Stimulated activated naive CD4-positive, alpha-beta T cell (primary cell): ENCODE measurements around the gene POFUT1.
A peak's percentile ranks its signal among the peaks of the same experiment; 100 is the strongest.
"Not testable (repeated sequence)": the region's sequence is repeated elsewhere in the genome, so short reads cannot be mapped to it uniquely, and the experiment has no call there.

Experiments
- DNase-seq, 6 experiments: peaks; one replicate each; lab custom pipeline; 2025; lab: John Stamatoyannopoulos, UW

Gene POFUT1

DNA sequence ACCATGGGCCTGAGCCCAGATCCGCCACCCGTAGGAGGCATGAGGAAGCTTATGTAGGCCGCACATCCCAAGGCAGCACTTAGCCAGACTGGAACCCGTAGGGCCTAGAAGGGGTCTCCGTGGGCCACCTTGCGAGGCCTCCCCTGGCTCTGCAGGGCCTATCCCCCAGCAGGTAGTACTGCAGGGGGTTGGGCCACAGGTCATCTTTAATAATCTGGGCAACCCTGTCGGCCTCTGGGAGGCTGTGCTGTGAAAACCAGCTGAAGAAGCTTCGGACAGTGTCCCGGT is 18.6 kb upstream of the POFUT1 start:
- DNase-seq = no peak

DNA sequence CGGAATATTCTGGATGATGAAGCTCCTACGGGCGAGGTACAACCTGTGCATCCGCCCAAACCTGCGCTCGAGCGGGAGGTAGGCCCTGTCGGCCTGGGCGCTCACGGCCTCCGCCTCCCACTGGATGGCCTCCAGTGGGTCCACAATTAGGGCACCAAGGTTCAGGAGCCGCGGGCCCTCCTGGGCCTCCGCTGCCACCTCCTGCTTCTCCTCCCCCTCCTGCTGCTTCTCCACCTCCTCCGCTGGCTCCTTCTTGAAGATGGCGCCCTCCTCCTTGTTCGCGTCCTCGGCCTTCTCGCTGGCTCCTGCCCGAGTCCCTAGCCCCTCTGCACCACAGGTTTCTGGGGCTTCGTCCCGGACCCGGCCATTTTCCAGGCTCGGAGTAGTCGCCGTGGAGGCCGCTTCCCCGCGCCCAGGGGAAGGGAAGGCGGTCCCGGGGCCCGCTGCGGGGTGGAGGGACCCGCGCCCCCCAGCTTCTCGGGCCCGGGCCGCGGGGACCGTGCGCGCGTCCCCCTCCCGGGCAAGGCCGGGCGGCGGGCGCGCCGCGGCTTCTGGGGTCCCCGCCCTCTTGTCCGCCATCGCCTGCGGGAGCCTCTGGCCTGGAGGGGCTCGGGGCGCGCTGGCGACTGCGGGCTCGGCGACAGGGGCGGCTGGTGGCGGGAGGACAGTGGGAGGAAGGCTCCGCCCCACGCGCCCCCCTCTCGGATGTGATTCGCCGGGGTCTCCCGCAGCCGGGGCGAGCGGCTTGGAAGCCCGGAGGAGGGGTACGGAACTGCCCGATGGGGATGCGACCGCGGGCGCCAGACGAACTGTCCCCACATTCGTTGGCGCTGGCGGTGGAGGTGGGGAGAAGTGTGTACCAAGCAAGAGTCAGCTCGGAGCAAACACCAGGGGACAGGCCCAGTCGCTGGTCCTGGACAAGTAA is 17.7 kb upstream of the POFUT1 start:
- DNase-seq = peak; percentile 5 to 52 (median 38)

DNA sequence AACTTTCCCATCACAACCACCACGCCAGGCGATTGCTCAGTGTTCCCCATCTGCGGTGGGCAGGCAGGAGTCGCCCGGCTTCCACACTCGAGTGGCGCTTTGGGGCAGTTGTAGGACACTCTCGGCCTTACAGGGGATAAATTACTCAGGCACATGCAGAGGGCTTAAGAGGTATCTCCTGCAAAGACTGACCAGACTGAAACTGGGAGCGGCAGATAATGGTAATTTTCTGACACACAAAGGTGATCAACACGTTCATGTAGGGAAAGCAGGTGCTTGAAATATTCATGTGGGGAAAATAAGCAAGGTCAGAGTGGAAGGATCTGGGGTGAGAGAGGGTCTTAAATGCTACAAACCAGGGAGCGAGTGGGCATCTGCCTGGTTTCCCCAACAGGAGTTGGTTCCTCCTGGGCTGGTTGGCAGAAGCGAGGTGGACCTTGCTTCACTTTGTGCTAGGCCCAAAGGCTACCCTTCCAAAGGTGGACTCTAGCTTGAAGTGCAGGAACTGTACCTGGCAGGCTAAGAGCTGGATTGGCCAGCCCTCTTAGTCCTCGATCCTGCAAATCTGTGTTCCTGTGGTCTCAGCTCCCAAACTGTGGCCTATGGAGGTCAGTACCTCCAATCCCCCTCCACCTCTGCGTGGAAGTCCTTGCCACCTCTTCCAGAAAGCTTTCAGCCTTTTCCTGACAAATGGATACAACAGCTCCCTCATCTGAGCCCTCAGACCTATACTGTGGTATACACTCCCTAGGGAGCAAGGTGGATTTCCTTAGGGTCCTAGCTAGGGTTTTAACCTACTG is 16.9 kb upstream of the POFUT1 start:
- DNase-seq = no peak

DNA sequence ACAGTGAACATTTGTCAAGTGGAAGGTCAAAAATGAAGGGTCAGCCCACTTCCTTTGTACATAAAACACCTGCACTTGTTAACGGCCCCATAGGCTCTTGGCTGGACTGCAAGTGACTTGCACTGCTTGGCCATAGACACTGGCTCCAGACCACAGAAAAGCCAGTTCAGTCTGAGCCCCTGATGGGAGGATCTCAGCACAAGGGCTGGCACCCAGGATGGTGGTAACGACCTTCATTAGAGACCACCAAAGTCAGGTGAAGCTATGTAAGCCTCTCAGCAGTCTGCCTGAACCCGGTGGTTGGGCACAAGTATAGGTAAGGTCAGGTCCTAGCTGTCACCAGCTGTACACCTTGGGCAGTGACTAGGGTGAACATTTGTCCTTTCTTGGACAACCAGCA is 16.3 kb upstream of the POFUT1 start:
- no peak for DNase-seq

DNA sequence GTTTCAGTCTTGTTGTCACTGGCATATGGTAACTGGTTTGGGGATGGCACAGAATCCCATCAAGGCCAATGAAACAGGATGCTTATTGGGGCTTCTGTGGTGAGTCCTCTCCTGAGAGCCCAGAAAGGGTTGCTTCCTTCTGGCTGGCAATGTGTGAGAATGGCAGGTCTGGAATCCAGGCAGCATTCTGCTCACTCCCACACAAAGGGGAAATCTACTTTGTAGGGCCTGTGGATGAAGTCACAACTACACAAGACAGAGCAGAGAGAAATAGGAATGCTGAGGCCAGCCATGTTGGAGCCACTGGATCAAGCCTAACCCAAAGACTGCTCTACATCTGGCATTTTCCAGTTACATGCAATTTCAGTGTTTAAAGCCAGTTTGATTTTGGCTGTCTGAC is 15.8 kb upstream of the POFUT1 start:
- DNase-seq = no peak

DNA sequence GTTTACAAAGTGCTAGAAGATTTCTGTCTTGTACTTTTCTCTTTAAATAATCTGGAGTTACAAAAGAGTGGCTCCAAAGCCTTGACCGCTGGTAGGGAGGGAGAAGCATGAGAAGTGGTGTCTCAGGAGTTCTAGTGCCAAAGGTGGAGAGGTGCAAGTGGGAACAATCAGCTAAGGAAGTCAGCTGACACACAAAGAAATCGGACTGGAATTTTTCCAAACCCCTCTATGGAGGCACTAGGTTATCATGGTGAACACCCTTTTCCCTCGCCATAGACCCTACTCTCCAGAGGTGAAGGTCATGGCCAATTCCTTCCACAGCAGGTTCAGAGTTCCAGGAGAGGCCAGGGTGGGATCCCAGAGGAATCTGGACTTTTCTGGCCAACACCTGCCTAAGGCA is 15.0 kb upstream of the POFUT1 start:
- no peak for DNase-seq

DNA sequence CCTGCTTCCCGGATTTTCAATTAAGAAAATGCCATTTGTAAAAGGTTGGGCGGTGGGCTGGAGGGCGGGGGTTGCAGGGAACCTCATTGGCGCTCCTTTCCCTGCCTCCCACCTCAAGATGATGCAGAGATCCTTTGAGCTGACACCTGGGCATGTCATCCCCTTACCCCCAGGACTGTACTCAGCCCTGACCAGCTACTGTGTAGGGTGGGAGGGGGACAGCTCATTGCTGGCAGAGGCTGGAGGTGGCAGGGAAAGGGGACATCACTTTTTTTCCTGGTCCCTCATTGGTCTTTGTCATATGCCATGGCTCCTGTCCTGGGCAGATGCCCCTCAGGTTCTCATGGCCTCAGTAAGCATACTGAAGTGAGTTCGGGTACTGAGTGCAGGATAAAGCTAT is 14.3 kb upstream of the POFUT1 start:
- DNase-seq = not testable (repeated sequence)

DNA sequence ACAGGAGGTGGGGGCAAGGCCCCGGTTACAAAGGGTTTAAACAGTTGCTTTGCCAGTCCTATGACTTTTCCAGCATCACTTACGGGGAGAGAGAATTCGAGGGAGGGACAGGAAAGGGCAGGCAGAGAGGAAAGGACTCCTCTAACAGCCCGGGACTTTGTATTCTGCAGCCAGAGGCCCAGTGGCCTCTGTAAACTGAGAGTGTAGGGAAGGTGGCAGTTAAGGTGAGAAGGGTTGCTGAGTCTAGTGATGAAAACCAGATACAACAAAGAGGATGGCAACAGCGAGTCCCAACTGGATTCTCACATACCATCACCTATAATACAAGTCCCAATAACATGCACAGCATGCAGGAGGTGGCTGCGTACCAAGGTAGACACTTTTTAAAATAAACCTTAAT is 13.7 kb upstream of the POFUT1 start:
- DNase-seq = no peak

DNA sequence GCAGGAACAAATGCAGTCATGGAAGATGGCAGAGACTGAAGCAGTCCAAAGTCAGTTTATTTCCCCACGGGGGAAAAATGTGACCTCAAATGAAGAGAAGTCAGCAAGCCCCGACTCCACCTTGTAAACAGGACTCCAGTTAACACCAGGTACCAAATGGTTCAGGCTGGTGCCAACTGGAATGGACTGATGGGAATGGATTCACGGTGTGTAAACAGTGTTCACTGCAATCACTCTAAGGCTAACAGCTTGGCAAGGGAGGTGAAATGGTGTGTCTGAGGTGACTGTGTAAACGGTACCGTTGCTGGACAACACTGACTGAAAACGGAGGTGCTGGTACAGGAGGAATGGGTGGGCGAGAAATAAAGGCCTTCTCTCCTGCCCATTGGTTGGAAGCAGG is 12.1 kb upstream of the POFUT1 start:
- DNase-seq = no peak

DNA sequence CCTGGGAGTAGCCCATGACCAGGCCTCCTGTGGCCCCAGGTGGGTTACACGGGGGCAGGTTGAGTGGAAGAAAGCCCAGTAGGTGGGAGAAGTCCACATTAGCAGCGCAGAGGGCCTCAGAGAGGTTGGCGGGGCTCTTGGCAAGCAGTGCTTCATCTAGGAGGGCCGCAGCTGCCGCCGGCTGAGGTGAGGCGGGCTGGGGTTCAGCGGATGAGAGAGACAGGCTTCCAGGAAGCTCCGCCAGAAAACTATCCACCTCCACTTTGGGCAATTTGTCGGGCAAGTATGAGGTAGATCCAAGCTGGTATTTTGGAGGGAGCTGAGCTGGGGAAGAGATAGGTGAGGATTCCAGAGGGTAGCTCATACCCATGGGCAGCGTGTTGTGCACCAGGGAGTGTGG is 11.1 kb upstream of the POFUT1 start:
- DNase-seq = not testable (repeated sequence)

DNA sequence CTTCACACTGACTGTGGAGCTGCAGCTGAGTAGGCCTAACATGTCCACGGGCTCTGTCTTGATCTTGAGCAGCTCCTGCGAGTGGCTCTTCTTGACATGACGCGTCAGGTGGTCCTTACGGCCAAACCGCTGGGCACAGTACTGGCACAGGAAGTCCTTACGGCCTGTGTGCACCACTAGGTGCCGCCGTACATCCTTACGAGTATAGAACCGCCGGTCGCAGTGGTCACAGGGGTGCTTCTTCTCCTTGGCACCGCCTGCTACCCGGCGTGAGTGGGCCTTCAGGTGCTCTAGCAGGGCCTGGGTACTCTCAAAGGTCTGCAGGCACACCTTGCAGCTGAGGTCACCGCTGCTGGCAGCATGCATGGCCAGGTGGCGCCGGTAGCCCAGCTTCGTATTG is 10.5 kb upstream of the POFUT1 start:
- not testable (repeated sequence) for DNase-seq

DNA sequence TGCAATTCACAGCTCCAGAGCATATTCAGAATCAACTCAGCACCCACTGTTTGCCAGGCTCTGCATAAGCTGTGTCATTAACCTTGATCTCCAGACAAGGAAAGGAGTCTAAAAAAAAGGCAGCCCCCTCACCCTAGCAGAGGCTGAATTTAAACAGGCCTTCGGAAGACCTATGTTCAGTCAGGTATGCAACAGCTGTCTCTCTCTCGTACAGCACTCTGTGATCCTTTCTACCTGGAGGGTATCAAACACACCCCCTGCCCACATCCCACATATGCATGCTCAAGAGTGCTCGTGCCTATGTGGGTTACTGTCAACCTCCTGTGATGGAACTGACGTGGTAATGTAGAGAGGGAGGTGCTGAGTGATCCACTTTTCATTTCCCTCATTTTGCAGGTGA is 8.7 kb upstream of the POFUT1 start:
- DNase-seq = no peak

DNA sequence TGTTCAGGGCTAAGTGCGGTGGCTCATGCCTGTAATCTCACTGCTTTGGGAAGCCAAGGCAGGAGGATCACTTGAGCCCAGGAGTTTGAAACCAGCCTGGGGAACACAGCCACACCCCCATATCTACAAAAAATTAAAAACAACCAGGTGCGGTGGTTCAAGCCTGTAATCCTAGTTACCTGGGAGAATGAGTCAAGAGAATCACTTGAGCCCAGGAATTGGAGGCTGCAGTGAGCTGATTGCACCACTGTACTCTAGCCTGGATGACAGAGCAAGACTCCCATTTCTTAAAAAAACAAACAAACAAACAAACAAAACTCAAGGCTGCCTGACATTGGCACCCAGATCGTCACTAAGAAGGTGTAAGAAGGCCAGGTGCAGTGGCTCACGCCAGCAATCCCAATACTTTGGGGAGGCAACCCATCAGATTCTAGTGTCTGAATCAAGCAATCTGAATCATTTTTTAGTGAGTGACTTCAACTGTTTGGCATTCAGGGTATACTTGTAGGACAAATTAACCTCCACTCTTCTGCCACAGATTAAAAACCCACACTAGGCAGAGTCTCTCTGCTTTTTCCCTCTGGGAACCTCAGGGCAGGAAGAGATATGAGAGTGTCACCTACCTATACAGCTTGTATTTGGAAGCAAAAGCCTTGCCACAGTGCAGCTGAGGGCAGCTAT is 6.2 kb upstream of the POFUT1 start:
- DNase-seq = no peak

DNA sequence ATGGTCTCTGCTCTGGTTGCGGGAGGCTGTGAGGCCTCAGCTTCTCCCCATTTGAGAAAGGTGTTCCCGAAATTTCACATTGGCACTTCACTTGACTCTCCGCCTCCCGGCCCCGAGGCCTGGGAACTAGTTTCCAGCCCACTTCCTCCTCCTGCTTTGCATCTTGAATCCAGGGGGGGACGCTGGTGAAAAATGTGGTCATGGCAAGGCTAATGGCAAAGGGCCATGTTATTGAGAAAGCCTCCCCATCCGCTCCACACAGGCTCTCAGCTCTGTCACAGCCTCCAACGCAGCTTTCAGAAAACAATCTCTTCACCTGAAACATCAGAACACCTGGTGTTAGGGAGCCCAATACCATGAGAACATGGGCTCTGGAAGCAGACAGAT is 5.7 kb upstream of the POFUT1 start:
- DNase-seq = no peak

DNA sequence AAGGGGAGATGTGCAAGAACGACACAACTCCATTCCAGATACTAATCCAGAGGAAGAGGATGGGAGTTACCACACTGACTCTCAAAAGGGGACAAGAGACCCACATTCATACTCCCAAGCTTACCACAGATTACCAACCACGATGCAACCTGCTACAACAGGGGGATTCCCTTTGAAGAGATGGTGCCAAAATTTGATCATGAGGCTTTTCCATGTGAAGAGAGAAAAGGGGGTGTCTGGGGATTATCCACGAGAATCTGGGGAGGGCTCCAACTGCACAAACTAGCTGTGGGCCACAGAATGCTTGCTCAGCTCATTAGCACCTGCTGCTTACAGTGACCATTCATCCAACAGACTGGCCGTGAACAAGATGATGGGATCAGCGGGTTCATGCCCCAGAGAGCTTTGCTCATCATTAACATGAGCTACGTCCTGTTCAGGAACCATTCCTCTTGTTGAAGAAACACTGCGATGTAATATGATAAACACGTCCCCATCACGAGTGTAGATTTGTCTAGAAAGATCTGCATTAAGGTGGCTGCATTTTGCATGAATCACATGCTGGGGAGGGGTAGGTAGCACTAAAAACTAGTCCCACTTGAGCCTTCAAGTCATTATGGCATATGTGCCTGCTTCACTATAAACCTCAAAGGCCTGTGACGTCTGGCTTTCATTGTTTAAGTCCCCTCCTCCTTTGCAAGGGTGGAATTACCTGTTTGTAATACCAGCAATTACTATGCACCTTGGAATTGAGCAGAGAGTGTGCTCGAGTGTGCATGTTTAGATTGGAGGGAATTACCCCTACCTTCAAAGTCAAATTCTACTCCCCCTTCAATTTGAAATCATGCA is 4.1 kb upstream of the POFUT1 start:
- DNase-seq = no peak

DNA sequence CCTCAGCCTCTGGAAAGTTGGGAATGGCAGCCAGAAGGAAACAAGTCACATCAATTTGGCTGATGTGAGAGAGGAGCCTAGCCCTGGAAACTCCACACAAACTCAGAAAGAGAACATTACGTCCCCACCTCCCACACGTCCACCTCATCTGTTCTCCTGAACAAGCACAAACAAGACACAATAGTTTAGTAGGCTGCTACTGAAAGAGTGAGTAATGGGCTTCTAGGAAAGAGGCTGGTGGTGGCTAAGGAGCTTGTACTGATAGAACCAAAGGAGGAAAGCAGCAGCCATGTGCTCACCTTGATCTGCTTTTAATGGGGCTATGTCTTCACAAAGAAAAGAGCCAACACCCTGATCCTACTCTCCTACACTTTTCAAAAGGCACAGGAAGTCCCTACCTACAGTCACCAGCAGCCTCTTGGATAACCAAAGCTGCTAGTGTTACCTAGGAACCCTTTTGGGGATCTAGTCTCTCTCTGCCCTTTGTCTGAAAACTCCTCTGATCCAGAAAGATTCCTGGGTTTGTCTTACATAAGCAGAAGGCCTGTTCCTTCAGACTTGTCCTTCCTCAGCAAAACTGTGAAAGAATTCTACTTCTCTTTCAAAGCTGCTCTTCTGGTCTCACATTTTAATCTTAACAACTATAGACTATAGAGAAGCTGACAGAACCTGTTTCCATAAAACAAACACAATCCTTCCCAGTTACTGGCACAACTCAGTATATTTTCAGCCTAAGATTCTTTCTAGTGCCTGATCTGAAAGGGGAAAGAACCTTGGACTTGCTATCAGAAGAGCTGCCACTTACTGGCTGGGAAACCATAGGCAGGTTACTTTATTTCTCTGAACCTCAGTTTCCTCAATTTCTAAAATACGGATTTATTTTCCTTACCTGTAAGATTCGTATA is 3.2 kb upstream of the POFUT1 start:
- no peak for DNase-seq

DNA sequence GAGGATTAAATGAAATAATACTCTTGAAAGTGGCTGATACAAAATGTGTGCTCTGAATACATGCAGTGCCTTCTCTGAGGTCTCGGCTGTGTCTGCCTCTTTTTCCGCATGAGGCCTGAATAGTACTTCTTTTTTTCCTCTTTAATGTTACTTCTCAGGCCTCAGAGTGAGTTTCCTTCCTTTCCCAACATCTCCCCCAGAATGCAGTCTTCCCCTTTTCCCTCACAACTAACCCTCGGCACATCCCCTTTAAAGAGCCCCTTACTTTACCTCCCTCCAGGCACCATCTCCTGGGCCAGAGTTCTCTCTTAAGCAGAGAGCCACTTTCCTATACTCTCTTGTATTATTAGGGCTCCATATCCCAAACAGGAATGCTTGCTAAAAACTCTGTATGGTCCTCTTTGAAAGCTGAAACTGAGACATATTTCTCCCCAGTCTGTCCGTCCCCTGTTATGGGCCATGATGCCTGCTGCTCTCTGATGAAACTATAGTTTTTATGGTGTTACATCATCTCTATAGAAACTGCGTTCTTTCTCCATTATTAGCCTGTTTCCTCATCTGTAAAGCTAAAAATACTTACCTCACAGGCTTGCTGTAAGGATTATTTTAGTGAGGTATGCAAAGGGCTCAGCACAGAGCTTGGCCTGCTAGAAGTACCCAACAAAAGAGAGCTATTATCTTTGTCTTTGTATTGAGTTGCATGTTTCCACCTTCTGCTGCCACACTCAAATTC is 2.4 kb upstream of the POFUT1 start:
- DNase-seq = no peak

DNA sequence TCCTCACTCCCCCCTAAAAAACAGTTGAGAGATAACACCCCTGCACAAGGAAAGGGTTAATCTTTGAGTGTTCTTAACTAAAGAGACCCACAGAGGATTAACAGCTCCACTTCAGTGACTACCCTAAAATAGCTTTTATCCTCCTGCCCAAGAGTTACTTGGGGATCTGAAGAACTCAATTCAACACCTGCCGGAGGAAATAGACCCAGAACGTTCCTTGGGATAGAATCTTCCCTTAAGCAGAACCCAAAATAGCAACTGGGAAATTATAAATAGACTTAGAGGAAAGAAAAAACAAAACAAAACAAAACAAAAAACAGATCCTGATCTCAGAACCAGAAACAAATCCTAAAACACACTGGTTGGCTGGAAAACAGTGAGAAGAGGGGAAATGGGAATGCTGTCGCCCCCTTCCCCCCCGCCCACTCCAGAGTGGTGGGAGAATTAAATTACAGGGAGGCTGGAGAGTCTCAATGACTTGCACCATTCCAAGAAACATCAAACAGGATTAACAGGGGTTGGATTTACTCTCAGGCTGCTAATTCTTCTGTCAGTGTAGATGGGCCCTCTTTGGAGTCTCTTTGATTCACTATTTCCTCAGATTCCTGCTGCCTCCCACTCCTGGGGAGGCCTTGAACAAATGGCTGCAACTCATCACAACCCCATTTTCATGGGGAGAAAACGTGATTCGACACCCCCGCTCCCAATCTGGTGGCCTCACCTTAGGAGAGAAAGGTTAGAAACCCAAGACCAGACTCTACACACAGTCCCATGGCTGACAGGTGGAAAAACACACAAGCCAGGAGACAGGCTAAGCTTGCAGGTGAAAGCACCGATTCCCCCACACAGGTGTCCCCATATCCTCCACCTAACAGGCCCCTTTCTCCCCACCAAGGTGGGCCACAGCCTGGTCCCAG is 1.6 kb upstream of the POFUT1 start:
- no peak for DNase-seq
